ENCODE results near the gene NKIRAS2. TPM values are rescaled to one million over a fixed set of nuclear protein-coding genes. Genes with fewer than 3 reads are reported as not detected.

The NKIRAS2 gene
- total and polyA plus RNA-seq, 2 of the 13 experiments (the other 11 are each of a cell fraction or from before 2014, with no cell fraction given), result 27.9 to 42.0 TPM

DNA sequence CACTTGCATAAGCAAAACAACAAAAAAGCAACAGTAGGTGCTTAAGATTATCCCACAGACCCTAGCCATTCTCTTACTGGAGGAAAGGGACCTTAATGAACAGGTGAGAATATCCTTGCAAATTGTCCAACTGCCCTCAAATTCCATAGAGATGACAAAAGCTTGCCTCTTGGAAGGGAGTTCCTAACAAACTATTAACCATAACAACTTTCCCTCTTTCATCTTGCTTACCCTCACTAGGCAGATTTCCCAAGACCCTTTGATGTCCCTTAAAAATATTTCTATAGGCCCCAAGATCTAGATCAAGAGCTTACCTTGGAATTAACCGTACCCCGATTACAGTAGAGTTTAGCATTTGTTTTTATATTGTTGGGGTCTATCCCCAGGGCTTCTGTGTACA is 31.5 kb upstream of the NKIRAS2 start:
- CTCF ChIA-PET (ENCODE audit: low intra/inter-chr PET ratio, low total read pairs), result no interaction called here
- in situ Hi-C loops (cut with HindIII; ENCODE audit: extremely low pct_ligation_motif_present, low pct_unique_long_range_greater_than_20kb), result no loop called here

More for the DNA sequence above, 31.5 kb upstream of the NKIRAS2 start:
- DNase-seq (ENCODE audit: low spot score) (no peak), FAIRE-seq (no peak), ATAC-seq (no peak)
- Histone ChIP-seq H3K27ac (ENCODE audit: extremely low read length, insufficient read depth, low read length) (no peak overlapping the region), H3K4me3 (replicated peaks in 1 of 3; ENCODE audit: insufficient read depth in 1 of 3, low read depth in 2 of 3, low read length in 3 of 3) (no peak overlapping the region), H3K36me3 (replicated peaks in 1 of 2; ENCODE audit: control insufficient read depth in 1 of 2, insufficient read depth in 2 of 2, low read length in 2 of 2) (peaks cover 49 to 85% of the 10 kb centered on the region in 2 experiments), H2AFZ (ENCODE audit: low read length) (no peak overlapping the region), H4K20me1 (ENCODE audit: insufficient read depth, low read length) (no peaks in the 10 kb centered on the region; the same call in 1 of the 2 replicates), H3K9me3 (ENCODE audit: low read length) (no peaks in the 10 kb centered on the region), H3K4me2 (ENCODE audit: low read depth, low read length) (no peak overlapping the region), H3K4me1 (ENCODE audit: insufficient read depth, low read length) (peaks cover 36% of the 10 kb centered on the region), H3K9ac (ENCODE audit: insufficient read depth, low read depth, low read length) (no peak overlapping the region), H3K79me2 (ENCODE audit: insufficient read depth, low read length) (no peaks in the 10 kb centered on the region), H3K27me3 (ENCODE audit: control insufficient read depth in 1 of 2, insufficient read depth in 2 of 2, low read length in 2 of 2) (no peaks in the 10 kb centered on the region)
- POLR2A ChIA-PET, result interaction anchor here (2.3 to 3.6 kb wide), 3 partner anchors 21 to 32 kb away, joined by 12 to 30 read pairs (median 28); partner anchors contain the start of genes CNP, DNAJC7 and NKIRAS2
- WGBS (ENCODE audit: low lambda C conversion rate), result 95% methylated on average over 2 of the region's 2 CpGs
- TF ChIP-seq, protein P1, sequence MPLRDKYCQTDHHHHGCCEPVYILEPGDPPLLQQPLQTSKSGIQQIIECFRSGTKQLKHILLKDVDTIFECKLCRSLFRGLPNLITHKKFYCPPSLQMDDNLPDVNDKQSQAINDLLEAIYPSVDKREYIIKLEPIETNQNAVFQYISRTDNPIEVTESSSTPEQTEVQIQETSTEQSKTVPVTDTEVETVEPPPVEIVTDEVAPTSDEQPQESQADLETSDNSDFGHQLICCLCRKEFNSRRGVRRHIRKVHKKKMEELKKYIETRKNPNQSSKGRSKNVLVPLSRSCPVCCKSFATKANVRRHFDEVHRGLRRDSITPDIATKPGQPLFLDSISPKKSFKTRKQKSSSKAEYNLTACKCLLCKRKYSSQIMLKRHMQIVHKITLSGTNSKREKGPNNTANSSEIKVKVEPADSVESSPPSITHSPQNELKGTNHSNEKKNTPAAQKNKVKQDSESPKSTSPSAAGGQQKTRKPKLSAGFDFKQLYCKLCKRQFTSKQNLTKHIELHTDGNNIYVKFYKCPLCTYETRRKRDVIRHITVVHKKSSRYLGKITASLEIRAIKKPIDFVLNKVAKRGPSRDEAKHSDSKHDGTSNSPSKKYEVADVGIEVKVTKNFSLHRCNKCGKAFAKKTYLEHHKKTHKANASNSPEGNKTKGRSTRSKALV (CRISPR knock-in tag; IDR thresholded peaks at IDR 0.05), result no peak
- TF ChIP-seq, protein P2, sequence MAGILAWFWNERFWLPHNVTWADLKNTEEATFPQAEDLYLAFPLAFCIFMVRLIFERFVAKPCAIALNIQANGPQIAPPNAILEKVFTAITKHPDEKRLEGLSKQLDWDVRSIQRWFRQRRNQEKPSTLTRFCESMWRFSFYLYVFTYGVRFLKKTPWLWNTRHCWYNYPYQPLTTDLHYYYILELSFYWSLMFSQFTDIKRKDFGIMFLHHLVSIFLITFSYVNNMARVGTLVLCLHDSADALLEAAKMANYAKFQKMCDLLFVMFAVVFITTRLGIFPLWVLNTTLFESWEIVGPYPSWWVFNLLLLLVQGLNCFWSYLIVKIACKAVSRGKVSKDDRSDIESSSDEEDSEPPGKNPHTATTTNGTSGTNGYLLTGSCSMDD (CRISPR knock-in tag; IDR thresholded peaks at IDR 0.05), result no peak
- no peak for TF ChIP-seq MXI1 (IDR thresholded peaks at IDR 0.05; ENCODE audit: borderline replicate concordance, low read depth, low read length)
- TF ChIP-seq ZNF121 (CRISPR knock-in tag; IDR thresholded peaks at IDR 0.05), result no peak
- no peak for TF ChIP-seq ZNF724P (CRISPR knock-in tag; IDR thresholded peaks at IDR 0.05; ENCODE audit: borderline replicate concordance)
- TF ChIP-seq RBM22 (optimal IDR thresholded peaks at IDR 0.05; ENCODE audit: low read length), result peak; percentile 37
- TF ChIP-seq, protein P3, sequence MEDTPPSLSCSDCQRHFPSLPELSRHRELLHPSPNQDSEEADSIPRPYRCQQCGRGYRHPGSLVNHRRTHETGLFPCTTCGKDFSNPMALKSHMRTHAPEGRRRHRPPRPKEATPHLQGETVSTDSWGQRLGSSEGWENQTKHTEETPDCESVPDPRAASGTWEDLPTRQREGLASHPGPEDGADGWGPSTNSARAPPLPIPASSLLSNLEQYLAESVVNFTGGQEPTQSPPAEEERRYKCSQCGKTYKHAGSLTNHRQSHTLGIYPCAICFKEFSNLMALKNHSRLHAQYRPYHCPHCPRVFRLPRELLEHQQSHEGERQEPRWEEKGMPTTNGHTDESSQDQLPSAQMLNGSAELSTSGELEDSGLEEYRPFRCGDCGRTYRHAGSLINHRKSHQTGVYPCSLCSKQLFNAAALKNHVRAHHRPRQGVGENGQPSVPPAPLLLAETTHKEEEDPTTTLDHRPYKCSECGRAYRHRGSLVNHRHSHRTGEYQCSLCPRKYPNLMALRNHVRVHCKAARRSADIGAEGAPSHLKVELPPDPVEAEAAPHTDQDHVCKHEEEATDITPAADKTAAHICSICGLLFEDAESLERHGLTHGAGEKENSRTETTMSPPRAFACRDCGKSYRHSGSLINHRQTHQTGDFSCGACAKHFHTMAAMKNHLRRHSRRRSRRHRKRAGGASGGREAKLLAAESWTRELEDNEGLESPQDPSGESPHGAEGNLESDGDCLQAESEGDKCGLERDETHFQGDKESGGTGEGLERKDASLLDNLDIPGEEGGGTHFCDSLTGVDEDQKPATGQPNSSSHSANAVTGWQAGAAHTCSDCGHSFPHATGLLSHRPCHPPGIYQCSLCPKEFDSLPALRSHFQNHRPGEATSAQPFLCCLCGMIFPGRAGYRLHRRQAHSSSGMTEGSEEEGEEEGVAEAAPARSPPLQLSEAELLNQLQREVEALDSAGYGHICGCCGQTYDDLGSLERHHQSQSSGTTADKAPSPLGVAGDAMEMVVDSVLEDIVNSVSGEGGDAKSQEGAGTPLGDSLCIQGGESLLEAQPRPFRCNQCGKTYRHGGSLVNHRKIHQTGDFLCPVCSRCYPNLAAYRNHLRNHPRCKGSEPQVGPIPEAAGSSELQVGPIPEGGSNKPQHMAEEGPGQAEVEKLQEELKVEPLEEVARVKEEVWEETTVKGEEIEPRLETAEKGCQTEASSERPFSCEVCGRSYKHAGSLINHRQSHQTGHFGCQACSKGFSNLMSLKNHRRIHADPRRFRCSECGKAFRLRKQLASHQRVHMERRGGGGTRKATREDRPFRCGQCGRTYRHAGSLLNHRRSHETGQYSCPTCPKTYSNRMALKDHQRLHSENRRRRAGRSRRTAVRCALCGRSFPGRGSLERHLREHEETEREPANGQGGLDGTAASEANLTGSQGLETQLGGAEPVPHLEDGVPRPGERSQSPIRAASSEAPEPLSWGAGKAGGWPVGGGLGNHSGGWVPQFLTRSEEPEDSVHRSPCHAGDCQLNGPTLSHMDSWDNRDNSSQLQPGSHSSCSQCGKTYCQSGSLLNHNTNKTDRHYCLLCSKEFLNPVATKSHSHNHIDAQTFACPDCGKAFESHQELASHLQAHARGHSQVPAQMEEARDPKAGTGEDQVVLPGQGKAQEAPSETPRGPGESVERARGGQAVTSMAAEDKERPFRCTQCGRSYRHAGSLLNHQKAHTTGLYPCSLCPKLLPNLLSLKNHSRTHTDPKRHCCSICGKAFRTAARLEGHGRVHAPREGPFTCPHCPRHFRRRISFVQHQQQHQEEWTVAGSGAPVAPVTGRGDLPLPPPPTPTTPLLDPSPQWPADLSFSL (CRISPR knock-in tag; IDR thresholded peaks at IDR 0.05), result no peak
- BruUV-seq (replicated peaks), result no TSS peak
- intact Hi-C loops (cut with micrococcal nuclease; ENCODE audit: unreplicated experiment), result no loop called here

Data from HepG2 (cell line).